Neutrophil (primary cell): ENCODE results near the gene MSH4.

Experiments used
- H3K27ac ChIP-seq: fragments of 200-600 bp; sonication (generic); 2 replicates; pipeline ENCODE4 v1.5.1; 2016; ENCODE audit warnings: mild to moderate bottlenecking, moderate library complexity
- H3K27me3 ChIP-seq: fragments of 200-600 bp; sonication (generic); 2 replicates; pipeline ENCODE4 v1.6.0; 2016; ENCODE audit warnings: mild to moderate bottlenecking
- H3K36me3 ChIP-seq: fragments of 200-600 bp; sonication (generic); 2 replicates; pipeline ENCODE4 v1.5.1; 2017
- H3K4me1 ChIP-seq, 2 experiments: fragments of 200-600 bp in 1 of 2; sonication (generic) in 1 of 2; 1 replicate in 1 of 2; 2 replicates in 1 of 2; pipeline versions ENCODE4 v1.5.1 to v1.6.1; 2013 to 2016; ENCODE audit warnings: low read depth in 1 of 2, low read length in 1 of 2, mild to moderate bottlenecking in 1 of 2, moderate library complexity in 1 of 2; ENCODE audit not compliant: control insufficient read depth in 1 of 2, insufficient read depth in 1 of 2
- H3K4me3 ChIP-seq, 2 experiments: fragments of 200-600 bp in 1 of 2; sonication (generic) in 1 of 2; 1 replicate in 1 of 2; 2 replicates in 1 of 2; pipeline ENCODE4 v1.5.1; 2013 to 2016; ENCODE audit warnings: low read depth in 1 of 2, low read length in 1 of 2, mild to moderate bottlenecking in 1 of 2, moderate library complexity in 1 of 2
- H3K9me3 ChIP-seq: fragments of 200-600 bp; sonication (generic); 2 replicates; pipeline ENCODE4 v1.5.1; 2016
- CTCF ChIP-seq: fragments of 200-600 bp; sonication (generic); IDR thresholded peaks from 2 replicates; pipeline ENCODE4 v1.5.1; 2016; ENCODE audit warnings: antibody characterized with exemption

Gene MSH4

GRCh38 chr1:75870951-75871350, 74.3 kb downstream of the MSH4 start:
- TF ChIP-seq CTCF: no peak
- no peaks in the 10 kb centered on the region for H3K36me3 ChIP-seq

GRCh38 chr1:75879985-75880384, 83.3 kb downstream of the MSH4 start:
- no peak for TF ChIP-seq CTCF
- Histone ChIP-seq H3K4me3 (no peak overlapping the region), H3K9me3 (no peaks in the 10 kb centered on the region), H3K27me3 (no peaks in the 10 kb centered on the region), H3K27ac (no peak overlapping the region), H3K36me3 (no peaks in the 10 kb centered on the region), H3K4me1 (no peaks in the 10 kb centered on the region)

More at GRCh38 chr1:75870951-75871350, 74.3 kb downstream of the MSH4 start:
- H3K4me3 ChIP-seq: no peak overlapping the region
- no peaks in the 10 kb centered on the region for H3K27me3 ChIP-seq
- no peaks in the 10 kb centered on the region for H3K4me1 ChIP-seq
- H3K9me3 ChIP-seq: no peaks in the 10 kb centered on the region
- no peak overlapping the region for H3K27ac ChIP-seq

- H3K4me1 ChIP-seq: no peaks in the 10 kb centered on the region
- TF ChIP-seq CTCF: no peak
Observed at GRCh38 chr1:75884437-75884836, 87.8 kb downstream of the MSH4 start.

GRCh38 chr1:75901371-75901770, 104.7 kb downstream of the MSH4 start:
- Histone ChIP-seq H3K36me3 (no peaks in the 10 kb centered on the region), H3K27me3 (no peaks in the 10 kb centered on the region), H3K4me1 (no peaks in the 10 kb centered on the region), H3K9me3 (no peaks in the 10 kb centered on the region), H3K4me3 (no peak overlapping the region), H3K27ac (no peak overlapping the region)
- no peak for TF ChIP-seq CTCF

More at GRCh38 chr1:75884437-75884836, 87.8 kb downstream of the MSH4 start:
- Histone ChIP-seq H3K36me3 (no peaks in the 10 kb centered on the region), H3K27ac (no peak overlapping the region), H3K9me3 (no peaks in the 10 kb centered on the region), H3K4me3 (no peak overlapping the region), H3K27me3 (no peaks in the 10 kb centered on the region)

- no peak for TF ChIP-seq CTCF
- no peaks in the 10 kb centered on the region for H3K36me3 ChIP-seq
- H3K9me3 ChIP-seq: no peaks in the 10 kb centered on the region
Observed at GRCh38 chr1:75908717-75909152, 112.1 kb downstream of the MSH4 start.

GRCh38 chr1:75916834-75917233, 120.2 kb downstream of the MSH4 start:
- no peaks in the 10 kb centered on the region for H3K27me3 ChIP-seq
- H3K9me3 ChIP-seq: no peaks in the 10 kb centered on the region
- no peak overlapping the region for H3K4me3 ChIP-seq
- TF ChIP-seq CTCF: no peak
- H3K36me3 ChIP-seq: no peaks in the 10 kb centered on the region
- no peaks in the 10 kb centered on the region for H3K4me1 ChIP-seq
- H3K27ac ChIP-seq: no peak overlapping the region

More at GRCh38 chr1:75908717-75909152, 112.1 kb downstream of the MSH4 start:
- Histone ChIP-seq H3K27me3 (no peaks in the 10 kb centered on the region), H3K4me3 (no peak overlapping the region), H3K4me1 (no peaks in the 10 kb centered on the region), H3K27ac (no peak overlapping the region)
